HCT116 (cell line): ENCODE measurements around the gene NUDT16L1.

Experiments used
- CEBPB ChIP-seq: IDR thresholded peaks from 2 replicates; pipeline ENCODE4 v1.6.1; 2012; ENCODE audit warnings: low read depth
- EZH2 ChIP-seq: fragments of 200-600 bp; sonication (generic); IDR thresholded peaks from 2 replicates; pipeline ENCODE4 v1.6.1; 2017; ENCODE audit warnings: antibody characterized with exemption, mixed run types
- EZH2phosphoT487 ChIP-seq: fragments of 200-600 bp; IDR thresholded peaks from 2 replicates; pipeline ENCODE4 v1.6.1; 2018; ENCODE audit warnings: antibody characterized with exemption, borderline replicate concordance
- POLR2A ChIP-seq: IDR thresholded peaks from 2 replicates; pipeline ENCODE4 v1.7.0; 2011; ENCODE audit warnings: borderline replicate concordance; ENCODE audit not compliant: insufficient read depth, insufficient read length; ENCODE audit errors: extremely low read depth
- POLR2AphosphoS5 ChIP-seq: IDR thresholded peaks from 2 replicates; pipeline ENCODE4 v1.6.1; 2011; ENCODE audit warnings: mild to moderate bottlenecking, low read depth, low read length, moderate library complexity
- RAD21 ChIP-seq: IDR thresholded peaks from 2 replicates; pipeline ENCODE4 v1.6.1; 2012; ENCODE audit warnings: low read depth, mild to moderate bottlenecking
- TCF7L2 ChIP-seq: IDR thresholded peaks from 2 replicates; pipeline ENCODE4 v1.7.0; 2011; ENCODE audit warnings: borderline replicate concordance, inconsistent platforms; ENCODE audit not compliant: insufficient read depth, insufficient read length; ENCODE audit errors: extremely low read depth
- ZFX ChIP-seq: fragments of 450-650 bp; IDR thresholded peaks from 2 replicates; pipeline ENCODE4 v1.6.1; 2017
- TF ChIP-seq, protein P1 (sequence below), 3 experiments: fragments of 200-600 bp in 1 of 3; sonication (generic) in 1 of 3; IDR thresholded peaks in 2 of 3; conservative IDR thresholded peaks in 1 of 3; 2 replicates each; pipeline ENCODE4 v1.5.1; 2012 to 2017; ENCODE audit warnings: low read depth in 2 of 3, low read length in 2 of 3, antibody characterized with exemption in 1 of 3, borderline replicate concordance in 1 of 3, control low read depth in 1 of 3, mild to moderate bottlenecking in 1 of 3, mixed read lengths in 1 of 3, mixed run types in 1 of 3, moderate library complexity in 1 of 3; ENCODE audit not compliant: insufficient read depth in 1 of 3
- TF ChIP-seq, protein P2 (sequence below): IDR thresholded peaks from 2 replicates; pipeline ENCODE4 v1.6.1; 2011; ENCODE audit warnings: mild to moderate bottlenecking, low read length, moderate library complexity; ENCODE audit not compliant: insufficient replicate concordance; ENCODE audit errors: extremely low read depth
- TF ChIP-seq, protein P3 (sequence below): IDR thresholded peaks from 2 replicates; pipeline ENCODE4 v1.6.1; 2012

DNA sequence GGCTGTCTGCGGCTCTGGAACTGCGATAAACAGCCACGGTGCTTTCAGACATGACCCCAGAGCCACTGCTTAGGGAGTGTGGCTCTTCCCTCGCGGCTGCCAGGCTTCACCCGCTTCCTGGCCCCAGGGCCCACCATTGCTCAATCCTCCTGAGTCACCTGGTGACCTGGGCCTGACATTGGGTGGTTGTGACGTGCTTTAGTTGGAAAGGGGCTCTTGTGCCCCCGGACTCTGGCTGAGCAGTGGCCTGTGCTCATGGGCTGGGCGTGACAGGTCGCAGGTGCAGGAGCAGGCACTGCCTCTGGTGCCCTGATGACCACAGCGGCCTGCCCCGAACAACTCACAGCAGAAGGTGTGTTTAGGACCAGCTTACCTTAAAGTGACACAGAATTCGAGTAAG lies 8.6 kb upstream of the NUDT16L1 start:
- no peak for TF ChIP-seq POLR2A
- TF ChIP-seq, protein P1, sequence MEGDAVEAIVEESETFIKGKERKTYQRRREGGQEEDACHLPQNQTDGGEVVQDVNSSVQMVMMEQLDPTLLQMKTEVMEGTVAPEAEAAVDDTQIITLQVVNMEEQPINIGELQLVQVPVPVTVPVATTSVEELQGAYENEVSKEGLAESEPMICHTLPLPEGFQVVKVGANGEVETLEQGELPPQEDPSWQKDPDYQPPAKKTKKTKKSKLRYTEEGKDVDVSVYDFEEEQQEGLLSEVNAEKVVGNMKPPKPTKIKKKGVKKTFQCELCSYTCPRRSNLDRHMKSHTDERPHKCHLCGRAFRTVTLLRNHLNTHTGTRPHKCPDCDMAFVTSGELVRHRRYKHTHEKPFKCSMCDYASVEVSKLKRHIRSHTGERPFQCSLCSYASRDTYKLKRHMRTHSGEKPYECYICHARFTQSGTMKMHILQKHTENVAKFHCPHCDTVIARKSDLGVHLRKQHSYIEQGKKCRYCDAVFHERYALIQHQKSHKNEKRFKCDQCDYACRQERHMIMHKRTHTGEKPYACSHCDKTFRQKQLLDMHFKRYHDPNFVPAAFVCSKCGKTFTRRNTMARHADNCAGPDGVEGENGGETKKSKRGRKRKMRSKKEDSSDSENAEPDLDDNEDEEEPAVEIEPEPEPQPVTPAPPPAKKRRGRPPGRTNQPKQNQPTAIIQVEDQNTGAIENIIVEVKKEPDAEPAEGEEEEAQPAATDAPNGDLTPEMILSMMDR (IDR thresholded peaks at IDR 0.05 in 2 of 3, conservative IDR thresholded peaks at IDR 0.05 in 1 of 3; ENCODE audit: borderline replicate concordance in 1 of 3, insufficient read depth in 1 of 3, low read depth in 2 of 3, low read length in 2 of 3) = no peak
- TF ChIP-seq RAD21 = no peak
- TF ChIP-seq CEBPB = no peak
- TF ChIP-seq, protein P2, sequence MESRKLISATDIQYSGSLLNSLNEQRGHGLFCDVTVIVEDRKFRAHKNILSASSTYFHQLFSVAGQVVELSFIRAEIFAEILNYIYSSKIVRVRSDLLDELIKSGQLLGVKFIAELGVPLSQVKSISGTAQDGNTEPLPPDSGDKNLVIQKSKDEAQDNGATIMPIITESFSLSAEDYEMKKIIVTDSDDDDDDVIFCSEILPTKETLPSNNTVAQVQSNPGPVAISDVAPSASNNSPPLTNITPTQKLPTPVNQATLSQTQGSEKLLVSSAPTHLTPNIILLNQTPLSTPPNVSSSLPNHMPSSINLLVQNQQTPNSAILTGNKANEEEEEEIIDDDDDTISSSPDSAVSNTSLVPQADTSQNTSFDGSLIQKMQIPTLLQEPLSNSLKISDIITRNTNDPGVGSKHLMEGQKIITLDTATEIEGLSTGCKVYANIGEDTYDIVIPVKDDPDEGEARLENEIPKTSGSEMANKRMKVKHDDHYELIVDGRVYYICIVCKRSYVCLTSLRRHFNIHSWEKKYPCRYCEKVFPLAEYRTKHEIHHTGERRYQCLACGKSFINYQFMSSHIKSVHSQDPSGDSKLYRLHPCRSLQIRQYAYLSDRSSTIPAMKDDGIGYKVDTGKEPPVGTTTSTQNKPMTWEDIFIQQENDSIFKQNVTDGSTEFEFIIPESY = no peak
- no peak for TF ChIP-seq EZH2
- no peak for TF ChIP-seq EZH2phosphoT487
- TF ChIP-seq, protein P3, sequence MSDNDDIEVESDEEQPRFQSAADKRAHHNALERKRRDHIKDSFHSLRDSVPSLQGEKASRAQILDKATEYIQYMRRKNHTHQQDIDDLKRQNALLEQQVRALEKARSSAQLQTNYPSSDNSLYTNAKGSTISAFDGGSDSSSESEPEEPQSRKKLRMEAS = no peak
- TF ChIP-seq TCF7L2 = no peak
- TF ChIP-seq ZFX = no peak
- TF ChIP-seq POLR2AphosphoS5 = no peak
